G401 (cell line): ENCODE data around the gene GPX2. TPM values are rescaled to one million over a fixed set of nuclear protein-coding genes. Genes with fewer than 3 reads are reported as not detected.
"Not testable (repeated sequence)": the region's sequence is repeated elsewhere in the genome, so short reads cannot be mapped to it uniquely, and the experiment has no call there.

Source experiments
- DNase-seq: peaks from one replicate; pipeline ENCODE4 v3.0.0-alpha.2; 2015; ENCODE audit warnings: low spot score
- in situ Hi-C: cut with HindIII; loops from 2 replicates; pipeline ENCODE4 v1.10.0; 2016; ENCODE audit warnings: low sequenced_read_pairs, mixed read lengths
- total RNA-seq: library from RNA; depleted of rRNA; stranded (reverse); fragments of >200 nt; shearing (Covaris generic); gene quantifications from 2 replicates; pipeline ENCODE4 v1.2.3, GENCODE V29; 2014

Gene GPX2
- total RNA-seq, 1 experiment from 2014 or later, result not detected

GRCh38 chr14:64923015-64923414 lies 19.5 kb downstream of the GPX2 start:
- no peak for DNase-seq
- in situ Hi-C loops, result no loop called here

- in situ Hi-C loops, result no loop called here
- DNase-seq, result no peak
Observed at GRCh38 chr14:64920465-64920864, 22.1 kb downstream of the GPX2 start.

- in situ Hi-C loops, result no loop called here
- no peak for DNase-seq
Observed at GRCh38 chr14:64919618-64920017, 22.9 kb downstream of the GPX2 start.

- no peak for DNase-seq
- in situ Hi-C loops, result no loop called here
Observed at GRCh38 chr14:64919215-64919614, 23.3 kb downstream of the GPX2 start.

- in situ Hi-C loops, result no loop called here
- DNase-seq, result no peak
Observed at GRCh38 chr14:64918216-64918615, 24.3 kb downstream of the GPX2 start.

- no peak for DNase-seq
- in situ Hi-C loops, result no loop called here
Observed at GRCh38 chr14:64915797-64916196, 26.7 kb downstream of the GPX2 start.

- in situ Hi-C loops, result no loop called here
- DNase-seq, result no peak
Observed at GRCh38 chr14:64915029-64915424, 27.5 kb downstream of the GPX2 start.

GRCh38 chr14:64914237-64915028 lies 28.1 kb downstream of the GPX2 start, which contains the start of gene CHURC1:
TSS of gene CHURC1 (plus strand) at chr14:64914455. CDS start at chr14:64914496, 41 bp downstream.
- in situ Hi-C loops, result no loop called here
- peak; percentile 99 for DNase-seq

GRCh38 chr14:64913477-64913876 lies 29.1 kb downstream of the GPX2 start:
- in situ Hi-C loops, DNase-seq: not testable (repeated sequence)

GRCh38 chr14:64912261-64912660 lies 30.3 kb downstream of the GPX2 start:
- in situ Hi-C loops, result no loop called here
- DNase-seq, result no peak

GRCh38 chr14:64910847-64911495 lies 31.6 kb downstream of the GPX2 start:
- DNase-seq, result peak; percentile 32

GRCh38 chr14:64906022-64906421 lies 36.5 kb downstream of the GPX2 start:
- in situ Hi-C loops, result no loop called here
- no peak for DNase-seq

More at GRCh38 chr14:64910847-64911495, 31.6 kb downstream of the GPX2 start:
- in situ Hi-C loops, result no loop called here

- DNase-seq, result no peak
- in situ Hi-C loops, result no loop called here
Observed at GRCh38 chr14:64899958-64900357, 42.6 kb downstream of the GPX2 start.

- in situ Hi-C loops, result no loop called here
- DNase-seq, result peak; percentile 91
Observed at GRCh38 chr14:64891839-64892375, 50.6 kb downstream of the GPX2 start.

- peak; percentile 87 for DNase-seq
- in situ Hi-C loops, result no loop called here
Observed at GRCh38 chr14:64891173-64891838, 51.2 kb downstream of the GPX2 start.

- DNase-seq, result no peak
- in situ Hi-C loops, result no loop called here
Observed at GRCh38 chr14:64889352-64889751, 53.2 kb downstream of the GPX2 start.
